HG03521 (cell line): ENCODE results near the gene CHMP6.

Experiments used
- ATAC-seq: cut with Tn5 transposase; IDR thresholded peaks from one replicate; pipeline ENCODE4 v1.9.1; 2021; ENCODE audit warnings: mild to moderate bottlenecking, moderate library complexity; ENCODE audit not compliant: unreplicated experiment

CHMP6 gene

DNA sequence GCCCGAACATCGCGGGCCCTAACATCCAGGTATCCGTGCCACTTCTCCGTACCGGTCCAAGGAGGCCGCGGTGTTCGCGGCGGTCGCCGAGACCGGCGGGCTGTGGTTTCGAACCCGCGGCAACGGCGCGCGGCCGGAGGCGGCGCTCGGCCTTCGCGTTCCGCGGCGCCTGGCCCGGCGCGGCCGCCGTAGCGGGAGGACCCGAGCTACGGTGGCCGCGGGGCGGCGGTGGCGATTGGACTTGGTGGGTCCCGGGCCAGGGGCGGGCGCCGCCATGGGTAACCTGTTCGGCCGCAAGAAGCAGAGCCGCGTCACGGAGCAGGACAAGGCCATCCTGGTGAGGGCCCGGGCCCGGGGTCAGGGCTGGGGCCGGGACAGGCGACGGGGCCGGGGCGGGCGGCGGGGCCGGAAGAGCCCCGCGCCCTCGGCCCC is at the start of gene CHMP6:
TSS of gene CHMP6 (plus strand) at position 197 of the 432 bp plus-strand sequence. CDS start at position 275, 78 bp downstream.
- ATAC-seq, result peak; percentile 50

DNA sequence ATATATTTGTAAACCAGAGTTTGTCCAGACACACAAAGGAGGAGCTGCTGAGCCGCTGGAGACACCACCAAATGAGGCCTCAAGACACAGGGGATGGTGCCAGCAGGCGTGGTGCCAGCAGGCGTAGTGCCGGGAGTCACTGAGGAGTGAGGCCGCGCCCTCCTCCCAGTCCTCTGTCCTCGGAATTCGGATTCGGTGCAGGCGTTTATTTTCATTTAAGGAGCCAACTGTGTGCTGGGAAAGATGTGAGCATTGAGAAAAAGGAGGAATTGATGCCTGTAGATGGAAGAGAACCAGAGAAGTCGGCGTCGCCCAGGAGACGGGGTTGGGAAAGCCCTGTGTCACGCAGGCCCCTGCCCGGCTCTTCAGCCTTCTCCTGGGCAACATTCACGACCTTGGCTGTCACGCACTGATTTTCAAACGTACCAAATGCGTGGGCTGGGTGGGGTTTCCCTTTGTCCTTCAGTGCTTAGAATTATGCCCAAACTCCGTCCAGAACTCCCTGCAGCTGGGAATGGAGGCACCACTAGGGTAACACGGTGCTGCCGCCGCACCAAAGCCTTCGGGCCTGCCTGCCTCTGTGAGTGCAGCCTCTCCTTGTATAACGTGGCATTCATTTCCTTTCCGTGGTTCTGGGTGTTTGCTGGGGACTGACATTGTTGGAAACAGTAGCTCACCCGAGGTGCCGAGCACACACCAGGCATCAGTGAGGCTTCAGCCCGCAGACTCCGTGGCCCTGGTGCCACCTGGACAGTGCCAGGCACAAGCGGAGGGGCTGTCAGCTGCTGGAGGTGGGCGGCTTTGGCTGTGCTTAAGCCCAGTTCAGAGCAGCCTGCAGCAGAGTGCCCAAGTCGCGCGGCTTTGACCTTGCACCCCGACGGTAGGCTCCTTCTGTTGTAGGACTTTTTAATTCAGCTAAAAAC is 49.0 kb upstream of the CHMP6 start:
- ATAC-seq, result no peak

DNA sequence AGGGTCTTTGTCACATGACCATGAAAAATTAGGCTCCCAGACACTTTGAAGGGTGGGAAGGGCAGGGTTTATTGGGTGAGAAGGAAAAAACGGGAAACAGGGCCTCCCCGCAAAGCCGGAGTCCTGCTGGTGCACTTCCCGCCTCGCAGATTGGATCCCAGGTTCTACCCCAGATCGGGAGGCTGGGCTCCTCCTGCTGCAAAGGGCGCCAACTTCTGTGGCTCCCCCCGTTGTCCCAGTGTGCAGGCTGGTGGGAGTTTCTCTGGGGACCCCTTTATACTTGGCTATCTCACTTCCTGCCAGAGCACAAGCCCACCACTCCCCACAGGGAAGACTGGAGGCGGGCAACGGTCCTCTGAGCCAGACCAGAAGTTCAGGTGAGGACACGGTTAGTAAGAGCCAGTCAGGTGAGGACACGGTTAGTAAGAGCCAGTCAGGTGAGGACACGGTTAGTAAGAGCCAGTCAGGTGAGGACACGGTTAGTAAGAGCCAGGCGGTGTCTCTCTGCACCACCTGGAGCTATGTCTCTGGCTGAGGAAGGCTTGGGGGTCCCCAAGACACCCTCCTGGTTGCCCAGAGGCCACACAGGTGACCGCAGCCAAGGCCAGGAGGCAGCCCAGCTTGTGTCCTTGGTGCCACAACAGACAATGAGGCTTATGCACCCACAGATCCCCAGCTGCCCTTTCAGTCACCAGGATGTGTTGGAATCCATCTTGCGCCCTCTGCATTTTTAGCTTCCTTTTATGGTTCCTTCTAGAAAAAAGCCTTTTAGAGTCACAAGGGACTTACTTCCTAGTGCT is 48.1 kb upstream of the CHMP6 start:
- ATAC-seq, result no peak

DNA sequence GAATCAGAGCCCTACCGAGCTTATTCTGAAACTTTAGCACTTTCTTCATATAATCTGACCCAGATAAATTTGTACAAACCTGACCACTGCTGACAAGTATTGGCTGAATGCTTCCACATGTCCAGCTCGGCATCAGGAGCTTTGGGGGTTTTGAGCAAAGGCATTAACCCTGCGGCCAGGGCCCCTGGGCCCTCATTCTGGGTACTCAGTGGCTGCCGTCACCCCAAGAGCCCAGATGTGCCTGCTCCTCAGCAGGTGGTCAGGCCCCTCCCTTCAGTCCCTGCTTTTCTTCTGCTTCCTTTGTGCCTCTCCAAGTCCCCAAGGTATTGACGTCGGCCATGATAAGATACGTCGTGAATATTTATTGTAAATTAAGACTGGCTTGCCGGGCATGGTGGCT is 47.3 kb upstream of the CHMP6 start:
- ATAC-seq, result no peak

GRCh38 chr17:80945736-80946135 is 45.9 kb upstream of the CHMP6 start:
- no peak for ATAC-seq

DNA sequence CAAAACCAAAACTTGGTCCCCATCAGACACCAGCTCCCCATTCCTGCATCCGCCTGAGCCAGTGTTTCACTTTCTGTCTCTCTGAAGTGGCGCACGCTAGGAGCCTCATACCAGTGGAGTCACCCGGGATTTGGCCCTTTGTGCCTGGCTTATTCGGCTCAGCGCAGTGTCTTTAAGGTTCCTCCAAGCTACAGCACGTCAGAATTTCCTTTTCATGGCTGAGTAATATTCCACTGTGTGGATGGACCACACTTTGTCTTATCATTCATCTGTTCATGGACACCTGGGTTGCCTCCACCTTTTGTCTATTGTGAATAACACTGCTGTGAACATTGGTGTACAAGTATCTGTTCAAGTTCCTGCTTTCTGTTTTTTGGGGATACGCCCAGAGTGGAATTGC is 45.2 kb upstream of the CHMP6 start:
- no peak for ATAC-seq

DNA sequence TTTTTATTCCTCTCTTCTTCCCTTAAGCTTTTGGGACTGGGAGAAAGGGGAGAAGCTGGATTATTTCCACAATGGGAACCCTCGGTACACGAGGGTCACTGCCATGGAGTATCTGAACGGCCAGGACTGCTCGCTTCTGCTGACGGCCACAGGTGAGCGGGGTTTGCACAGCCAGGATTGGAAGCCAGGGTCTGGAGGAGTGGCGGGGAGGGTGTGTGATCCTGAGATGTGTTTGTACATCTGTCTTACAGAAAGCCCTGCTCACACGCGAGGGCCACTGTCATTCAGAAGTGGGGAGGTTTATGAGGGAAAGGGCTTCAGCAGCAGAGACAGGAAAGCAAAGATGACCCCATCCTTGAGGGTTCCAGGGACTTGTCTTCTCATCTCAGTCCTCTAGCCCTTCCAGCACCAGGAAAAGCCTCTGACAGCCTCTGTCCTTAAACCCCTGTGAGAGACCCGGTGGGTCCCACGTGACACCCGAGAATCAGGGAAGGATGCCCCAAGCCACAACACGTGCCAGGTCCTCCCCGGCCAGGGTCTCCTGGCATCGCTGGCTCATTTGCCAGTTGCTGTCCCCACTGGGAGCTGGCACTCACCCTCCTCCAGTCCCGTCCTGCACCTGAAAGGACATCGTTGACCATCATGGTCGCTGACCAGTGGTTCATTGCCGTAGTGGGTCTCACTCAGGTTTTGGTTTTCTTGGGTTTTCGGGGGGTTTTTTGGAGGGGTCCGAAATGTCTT is 44.3 kb upstream of the CHMP6 start:
- no peak for ATAC-seq

DNA sequence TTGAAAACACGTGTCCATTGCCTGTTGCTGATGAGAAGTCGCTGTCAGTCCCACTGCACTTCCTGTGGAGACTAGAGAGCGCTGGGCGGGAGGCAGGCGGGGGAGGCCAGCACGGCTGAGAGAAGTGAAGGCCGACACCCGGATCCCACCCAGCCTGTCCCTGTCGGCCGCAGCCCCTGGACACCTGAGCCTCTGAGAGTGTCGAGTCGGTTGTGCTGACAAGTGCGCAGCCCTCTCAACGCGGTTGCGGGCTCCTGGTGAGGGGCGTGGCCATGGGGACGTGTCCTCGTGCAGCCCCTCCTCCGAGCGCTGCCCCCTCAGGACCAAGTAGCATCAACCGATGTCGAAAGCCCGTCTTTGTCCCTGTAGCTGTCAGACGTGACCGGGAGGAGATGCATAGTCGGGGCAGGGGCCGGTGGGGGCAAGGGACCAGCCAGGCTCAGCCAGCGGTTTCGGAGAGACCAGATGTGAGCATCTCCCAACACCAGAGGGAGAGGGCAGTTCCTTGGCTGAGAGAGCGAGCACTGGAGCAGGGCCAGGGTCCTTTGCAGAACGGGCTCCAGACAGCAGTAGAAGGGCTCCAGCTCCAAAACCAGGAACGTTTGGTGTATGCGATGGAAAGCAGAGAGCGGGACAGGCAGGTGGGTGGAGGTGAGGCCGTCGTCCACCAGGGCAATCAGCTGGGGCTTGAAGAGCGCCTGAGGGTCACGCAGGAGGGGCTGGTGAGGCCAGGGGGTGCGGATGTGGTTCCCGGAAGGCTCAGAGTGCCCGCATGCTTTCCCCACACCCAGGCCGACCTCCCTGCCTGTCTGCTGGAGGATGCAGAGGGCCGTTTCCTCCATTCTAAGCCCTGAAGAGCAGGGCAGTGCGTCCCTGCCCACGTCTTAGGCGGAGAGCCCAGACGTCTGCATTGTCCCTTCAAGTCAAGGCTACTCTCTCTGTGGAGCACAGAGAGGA is 43.3 kb upstream of the CHMP6 start:
- no peak for ATAC-seq

GRCh38 chr17:80948976-80949450 is 42.6 kb upstream of the CHMP6 start:
- ATAC-seq, result no peak

DNA sequence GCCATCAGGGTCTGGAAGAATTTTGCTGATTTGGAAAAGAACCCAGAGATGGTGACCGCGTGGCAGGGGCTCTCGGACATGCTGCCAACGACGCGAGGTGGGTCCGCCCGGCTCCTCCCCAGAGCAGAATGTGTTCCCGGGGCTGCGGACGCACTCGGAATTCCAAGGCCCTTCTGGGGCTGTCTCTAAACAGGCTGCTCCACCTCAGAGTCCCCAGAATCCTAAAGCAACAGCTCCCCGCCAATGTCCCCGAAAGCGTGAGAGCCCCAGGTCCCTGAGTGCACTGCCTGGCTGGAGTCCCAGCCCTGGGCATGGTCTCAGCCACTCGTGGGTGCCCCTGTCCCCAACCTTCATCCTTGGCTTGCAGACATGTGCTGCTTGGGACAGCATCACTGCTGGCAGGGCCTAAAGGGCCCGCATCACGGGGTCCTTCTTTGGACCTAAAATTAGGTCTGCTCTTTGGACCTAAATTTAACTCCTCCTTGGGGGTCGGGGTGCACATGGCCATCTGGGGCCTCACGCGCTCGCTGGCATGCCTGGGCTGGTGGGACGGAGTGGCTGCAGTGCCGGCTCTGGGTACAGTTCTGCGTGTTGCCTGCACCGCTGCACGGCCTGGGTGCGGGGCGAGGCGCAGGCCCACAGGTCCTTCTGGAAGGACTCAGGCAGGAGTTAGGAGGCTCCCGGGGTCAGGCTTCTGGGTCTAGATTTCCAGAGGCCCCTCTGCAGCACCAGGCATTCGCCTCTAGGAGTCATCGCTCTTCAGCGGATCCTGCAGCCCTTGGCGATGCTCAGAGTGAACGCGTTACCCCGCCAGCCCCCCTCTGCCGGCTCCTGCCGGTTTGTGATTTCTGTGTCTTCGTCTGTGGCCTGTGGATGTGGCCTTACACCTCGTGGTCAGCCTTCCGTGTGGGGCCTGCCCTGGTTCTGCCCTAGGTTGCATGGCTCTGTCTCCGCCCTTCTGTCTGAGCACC is 41.9 kb upstream of the CHMP6 start:
- no peak for ATAC-seq

DNA sequence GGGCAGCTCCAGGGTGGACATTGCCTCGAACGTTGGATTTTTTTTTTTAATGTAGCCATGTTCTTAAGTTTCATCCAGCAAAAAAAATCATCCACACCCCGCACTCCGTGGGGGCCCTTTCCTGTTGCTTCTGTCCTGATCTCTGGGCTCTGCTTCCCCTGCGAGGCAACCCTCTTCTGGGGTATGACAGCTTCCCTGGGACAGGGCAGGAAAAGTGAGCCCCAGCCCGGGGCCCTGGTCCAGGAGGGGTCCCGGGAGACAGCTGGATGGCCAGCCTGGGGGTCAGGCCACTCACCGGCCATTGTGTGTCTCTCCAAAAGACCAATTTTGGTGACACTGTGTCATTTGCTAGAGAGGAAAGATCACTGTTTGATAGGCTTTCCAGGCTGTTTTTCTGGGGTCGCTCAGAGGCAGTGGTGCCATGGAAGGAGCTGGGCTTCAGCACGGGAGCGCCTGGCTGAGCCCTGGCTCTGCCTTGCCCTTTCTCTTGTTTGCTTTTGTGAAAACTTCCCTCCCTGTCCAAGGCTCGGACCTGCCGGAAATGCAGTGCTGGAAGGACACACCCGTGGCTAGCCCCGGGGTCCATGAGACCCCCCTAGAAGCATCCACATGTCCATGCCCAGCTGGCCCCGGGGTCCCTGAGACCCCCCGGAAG is 41.0 kb upstream of the CHMP6 start:
- ATAC-seq, result no peak

GRCh38 chr17:80951121-80952090 is 40.2 kb upstream of the CHMP6 start:
- ATAC-seq, result no peak

DNA sequence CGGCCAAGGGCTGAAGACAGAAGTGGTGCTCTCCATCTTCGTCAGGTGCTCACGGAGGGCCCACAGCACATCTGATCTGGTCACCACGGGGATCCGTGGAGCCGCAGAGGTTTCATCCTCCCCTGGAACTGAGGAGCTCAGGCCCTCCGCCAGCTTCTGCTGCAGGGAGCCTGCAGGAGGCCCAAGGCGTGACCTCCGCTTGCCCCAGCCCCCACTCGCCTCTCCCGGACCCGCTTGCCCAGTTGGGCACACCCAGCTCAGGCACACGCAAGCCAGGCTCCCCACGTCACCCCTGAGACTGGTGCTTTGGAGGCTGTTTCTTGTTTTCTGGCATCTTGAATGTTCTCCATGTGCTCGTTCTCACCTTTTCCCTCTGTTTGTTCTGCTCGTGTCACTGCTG is 39.4 kb upstream of the CHMP6 start:
- no peak for ATAC-seq

- no peak for ATAC-seq
Observed at GRCh38 chr17:80953471-80954315, 37.9 kb upstream of the CHMP6 start.

- no peak for ATAC-seq
Observed at GRCh38 chr17:80955078-80955477, 36.6 kb upstream of the CHMP6 start.

DNA sequence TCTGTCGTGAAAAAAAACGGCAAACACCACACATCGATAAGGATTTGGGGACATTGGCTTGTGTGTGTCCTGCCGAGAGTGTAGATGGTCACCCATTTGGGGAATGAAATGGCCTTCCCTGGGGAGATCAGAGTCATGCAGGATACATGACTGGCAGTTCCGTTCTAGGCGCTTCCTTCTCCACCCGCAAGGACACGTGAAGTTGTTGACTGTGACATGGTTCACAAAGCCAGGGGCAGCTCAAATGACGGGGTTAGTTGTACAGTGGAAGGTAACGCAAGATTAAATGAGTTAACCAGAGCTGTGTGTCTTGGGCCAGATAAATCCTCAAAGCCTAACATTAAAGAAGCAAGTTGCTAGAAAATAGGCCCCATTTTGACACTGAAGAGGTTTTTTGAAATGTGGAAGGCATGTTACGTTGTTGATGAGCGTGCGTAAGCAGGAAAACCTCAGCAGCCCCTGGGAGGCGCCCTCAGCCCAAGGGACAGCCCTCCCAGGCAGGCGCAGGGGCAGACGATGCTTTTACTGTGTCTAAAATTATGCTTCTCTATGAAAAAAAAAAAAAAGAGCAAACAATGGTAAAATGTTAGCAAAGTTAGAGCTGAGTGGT is 35.9 kb upstream of the CHMP6 start:
- ATAC-seq, result no peak
